HepG2 (cell line): ENCODE measurements around the gene CYP2A6. TPM values are rescaled to one million over a fixed set of nuclear protein-coding genes. Genes with fewer than 3 reads are reported as not detected.

Experiments used
- ARNT2 ChIP-seq: sonication (generic); formaldehyde crosslinking; IDR thresholded peaks from 2 replicates; pipeline ENCODE4 v1.8.0; 2022; ENCODE audit warnings: mild to moderate bottlenecking, low read depth, missing genetic modification reagents, moderate library complexity
- HMG20B ChIP-seq: conservative IDR thresholded peaks from 2 replicates; pipeline ENCODE4 v1.6.1; 2016; ENCODE audit warnings: missing genetic modification reagents, missing compliant biosample characterization
- MEIS1 ChIP-seq: sonication (generic); formaldehyde crosslinking; IDR thresholded peaks from 2 replicates; pipeline ENCODE4 v1.9.0; 2021; ENCODE audit warnings: mild to moderate bottlenecking, missing genetic modification reagents, moderate library complexity, borderline replicate concordance
- NFE2L2 ChIP-seq: fragments of 150-350 bp; IDR thresholded peaks from 2 replicates; pipeline ENCODE4 v1.6.1; 2014; ENCODE audit warnings: low read length
- SYNCRIP ChIP-seq: fragments of 200-400 bp; formaldehyde crosslinking; IDR thresholded peaks from 2 replicates; pipeline ENCODE4 v1.6.1; 2018; ENCODE audit warnings: mild to moderate bottlenecking, low read depth, low read length; ENCODE audit not compliant: insufficient read depth
- TRIM24 ChIP-seq: sonication (generic); formaldehyde crosslinking; IDR thresholded peaks from 2 replicates; pipeline ENCODE4 v1.8.0; 2022; ENCODE audit warnings: mild to moderate bottlenecking, missing genetic modification reagents
- XBP1 ChIP-seq: sonication (generic); formaldehyde crosslinking; IDR thresholded peaks from 2 replicates; pipeline ENCODE4 v1.5.0; 2020; ENCODE audit warnings: missing genetic modification reagents
- ZBTB1 ChIP-seq: sonication (generic); formaldehyde crosslinking; IDR thresholded peaks from 2 replicates; pipeline ENCODE4 v1.4.0; 2020; ENCODE audit warnings: missing genetic modification reagents, borderline replicate concordance
- ZNF160 ChIP-seq: sonication (generic); formaldehyde crosslinking; IDR thresholded peaks from 2 replicates; pipeline ENCODE4 v1.8.0; 2022; ENCODE audit warnings: mild to moderate bottlenecking, inconsistent platforms, missing genetic modification reagents
- ZNF569 ChIP-seq: sonication (generic); formaldehyde crosslinking; IDR thresholded peaks from 2 replicates; pipeline ENCODE4 v1.5.0; 2020; ENCODE audit warnings: mild to moderate bottlenecking, missing genetic modification reagents, moderate library complexity, borderline replicate concordance
- ZSCAN31 ChIP-seq: sonication (generic); formaldehyde crosslinking; IDR thresholded peaks from 2 replicates; pipeline ENCODE4 v1.5.0; 2020; ENCODE audit warnings: low read depth, mild to moderate bottlenecking, missing genetic modification reagents
- polyA plus RNA-seq, 8 experiments: library from polyadenylated mRNA; depleted of rRNA in 3 of 8; stranded (reverse) in 7 of 8; unstranded in 1 of 8; fragments of >200 nt; fragmentation: Illumina TruSeq in 4 of 8; extraction: Trizol in 4 of 8; gene quantifications; 2 replicates each; pipeline versions ENCODE4 v1.2.1 to v1.2.3, GENCODE V29; 2011 to 2016; ENCODE audit warnings: low read depth in 4 of 8, missing spikeins in 1 of 8, mixed read lengths in 1 of 8; ENCODE audit not compliant: insufficient read depth in 1 of 8
- total RNA-seq, 5 experiments: library from RNA; depleted of rRNA; stranded (reverse); fragments of >200 nt; fragmentation: Illumina TruSeq; extraction: Trizol; gene quantifications; 2 replicates each; pipeline ENCODE4 v1.2.3, GENCODE V29; 2016; ENCODE audit warnings: low read depth in 1 of 5
- TF ChIP-seq, protein P1 (sequence below): sonication (generic); formaldehyde crosslinking; IDR thresholded peaks from 2 replicates; pipeline ENCODE4 v1.5.0; 2020; ENCODE audit warnings: mild to moderate bottlenecking, missing genetic modification reagents
- TF ChIP-seq, protein P2 (sequence below): IDR thresholded peaks from 2 replicates; pipeline ENCODE4 v1.6.1; 2012; ENCODE audit warnings: low read length, improper control_type of control experiment
- TF ChIP-seq, protein P3 (sequence below): fragments of 450-650 bp; IDR thresholded peaks from 2 replicates; pipeline ENCODE4 v1.6.1; 2016
- TF ChIP-seq, protein P4 (sequence below): sonication (generic); formaldehyde crosslinking; IDR thresholded peaks from 2 replicates; pipeline ENCODE4 v1.8.0; 2022; ENCODE audit warnings: mild to moderate bottlenecking, missing genetic modification reagents, moderate library complexity

The CYP2A6 gene
- total and polyA plus RNA-seq, 2 of the 13 experiments (the other 11 are each of a cell fraction or from before 2014, with no cell fraction given), result not detected

DNA sequence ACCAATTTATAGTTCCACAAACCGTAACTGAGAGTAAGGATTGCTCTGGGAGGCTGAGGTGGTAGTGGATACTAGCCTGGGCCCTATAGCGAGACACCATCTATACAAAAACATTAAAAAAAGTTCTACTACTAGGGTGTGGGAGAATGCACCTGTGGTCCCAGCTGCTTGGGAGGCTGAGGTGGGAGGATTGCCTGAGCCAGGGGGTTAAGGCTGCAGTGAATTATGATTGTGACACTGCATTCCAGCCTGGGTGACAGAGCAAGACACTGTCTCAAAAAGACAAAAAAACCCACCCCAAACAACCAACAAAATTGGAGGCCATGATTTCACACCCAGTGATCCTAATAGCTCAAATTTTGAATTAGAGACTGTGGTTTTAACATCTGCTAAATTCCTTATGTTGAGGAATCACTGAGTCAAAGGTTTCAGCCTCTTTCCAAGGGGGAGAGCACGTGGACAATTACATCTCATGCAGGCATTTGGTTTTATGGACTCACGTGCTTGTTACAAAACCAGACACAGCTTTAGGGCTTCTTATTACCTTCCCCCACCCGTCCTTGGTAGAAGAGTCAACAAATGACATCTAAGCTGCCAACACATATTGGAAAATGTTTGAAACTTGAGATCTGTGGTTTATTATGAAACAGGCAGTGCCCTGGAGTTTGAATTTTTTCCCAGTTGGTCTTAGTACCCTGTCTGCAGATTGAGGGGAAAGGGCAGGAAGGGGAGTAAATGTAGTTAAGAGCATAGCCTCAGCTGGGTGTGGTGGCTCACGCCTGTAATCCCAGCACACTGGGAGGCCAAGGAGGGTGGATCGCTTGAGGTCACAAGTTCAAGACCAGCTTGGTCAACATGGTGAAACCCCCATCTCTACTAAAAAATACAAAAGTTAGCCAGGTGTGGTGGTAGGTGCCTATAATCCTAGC lies 18.5 kb downstream of the CYP2A6 start (continued):
- TF ChIP-seq TRIM24 (CRISPR knock-in tag) (peak; percentile 73), ARNT2 (CRISPR knock-in tag) (peak; percentile 50; the same call in 1 of the 2 replicates), MEIS1 (CRISPR knock-in tag) (peak; percentile 52; the same call in 1 of the 2 replicates), ZBTB1 (no peak), XBP1 (CRISPR knock-in tag) (no peak), ZSCAN31 (0 out of 2 replicates have a peak, but pooled peaks have one; percentile 33), HMG20B (CRISPR knock-in tag) (0 out of 2 replicates have a peak, but pooled peaks have one; percentile 60), ZNF569 (CRISPR knock-in tag) (no peak), ZNF160 (CRISPR knock-in tag) (0 out of 2 replicates have a peak, but pooled peaks have one; percentile 45), NFE2L2 (no peak), SYNCRIP (no peak)
- TF ChIP-seq, protein P1, sequence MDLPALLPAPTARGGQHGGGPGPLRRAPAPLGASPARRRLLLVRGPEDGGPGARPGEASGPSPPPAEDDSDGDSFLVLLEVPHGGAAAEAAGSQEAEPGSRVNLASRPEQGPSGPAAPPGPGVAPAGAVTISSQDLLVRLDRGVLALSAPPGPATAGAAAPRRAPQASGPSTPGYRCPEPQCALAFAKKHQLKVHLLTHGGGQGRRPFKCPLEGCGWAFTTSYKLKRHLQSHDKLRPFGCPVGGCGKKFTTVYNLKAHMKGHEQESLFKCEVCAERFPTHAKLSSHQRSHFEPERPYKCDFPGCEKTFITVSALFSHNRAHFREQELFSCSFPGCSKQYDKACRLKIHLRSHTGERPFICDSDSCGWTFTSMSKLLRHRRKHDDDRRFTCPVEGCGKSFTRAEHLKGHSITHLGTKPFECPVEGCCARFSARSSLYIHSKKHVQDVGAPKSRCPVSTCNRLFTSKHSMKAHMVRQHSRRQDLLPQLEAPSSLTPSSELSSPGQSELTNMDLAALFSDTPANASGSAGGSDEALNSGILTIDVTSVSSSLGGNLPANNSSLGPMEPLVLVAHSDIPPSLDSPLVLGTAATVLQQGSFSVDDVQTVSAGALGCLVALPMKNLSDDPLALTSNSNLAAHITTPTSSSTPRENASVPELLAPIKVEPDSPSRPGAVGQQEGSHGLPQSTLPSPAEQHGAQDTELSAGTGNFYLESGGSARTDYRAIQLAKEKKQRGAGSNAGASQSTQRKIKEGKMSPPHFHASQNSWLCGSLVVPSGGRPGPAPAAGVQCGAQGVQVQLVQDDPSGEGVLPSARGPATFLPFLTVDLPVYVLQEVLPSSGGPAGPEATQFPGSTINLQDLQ (CRISPR knock-in tag), result no peak
- TF ChIP-seq, protein P2, sequence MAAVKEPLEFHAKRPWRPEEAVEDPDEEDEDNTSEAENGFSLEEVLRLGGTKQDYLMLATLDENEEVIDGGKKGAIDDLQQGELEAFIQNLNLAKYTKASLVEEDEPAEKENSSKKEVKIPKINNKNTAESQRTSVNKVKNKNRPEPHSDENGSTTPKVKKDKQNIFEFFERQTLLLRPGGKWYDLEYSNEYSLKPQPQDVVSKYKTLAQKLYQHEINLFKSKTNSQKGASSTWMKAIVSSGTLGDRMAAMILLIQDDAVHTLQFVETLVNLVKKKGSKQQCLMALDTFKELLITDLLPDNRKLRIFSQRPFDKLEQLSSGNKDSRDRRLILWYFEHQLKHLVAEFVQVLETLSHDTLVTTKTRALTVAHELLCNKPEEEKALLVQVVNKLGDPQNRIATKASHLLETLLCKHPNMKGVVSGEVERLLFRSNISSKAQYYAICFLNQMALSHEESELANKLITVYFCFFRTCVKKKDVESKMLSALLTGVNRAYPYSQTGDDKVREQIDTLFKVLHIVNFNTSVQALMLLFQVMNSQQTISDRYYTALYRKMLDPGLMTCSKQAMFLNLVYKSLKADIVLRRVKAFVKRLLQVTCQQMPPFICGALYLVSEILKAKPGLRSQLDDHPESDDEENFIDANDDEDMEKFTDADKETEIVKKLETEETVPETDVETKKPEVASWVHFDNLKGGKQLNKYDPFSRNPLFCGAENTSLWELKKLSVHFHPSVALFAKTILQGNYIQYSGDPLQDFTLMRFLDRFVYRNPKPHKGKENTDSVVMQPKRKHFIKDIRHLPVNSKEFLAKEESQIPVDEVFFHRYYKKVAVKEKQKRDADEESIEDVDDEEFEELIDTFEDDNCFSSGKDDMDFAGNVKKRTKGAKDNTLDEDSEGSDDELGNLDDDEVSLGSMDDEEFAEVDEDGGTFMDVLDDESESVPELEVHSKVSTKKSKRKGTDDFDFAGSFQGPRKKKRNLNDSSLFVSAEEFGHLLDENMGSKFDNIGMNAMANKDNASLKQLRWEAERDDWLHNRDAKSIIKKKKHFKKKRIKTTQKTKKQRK, result no peak
- TF ChIP-seq, protein P3, sequence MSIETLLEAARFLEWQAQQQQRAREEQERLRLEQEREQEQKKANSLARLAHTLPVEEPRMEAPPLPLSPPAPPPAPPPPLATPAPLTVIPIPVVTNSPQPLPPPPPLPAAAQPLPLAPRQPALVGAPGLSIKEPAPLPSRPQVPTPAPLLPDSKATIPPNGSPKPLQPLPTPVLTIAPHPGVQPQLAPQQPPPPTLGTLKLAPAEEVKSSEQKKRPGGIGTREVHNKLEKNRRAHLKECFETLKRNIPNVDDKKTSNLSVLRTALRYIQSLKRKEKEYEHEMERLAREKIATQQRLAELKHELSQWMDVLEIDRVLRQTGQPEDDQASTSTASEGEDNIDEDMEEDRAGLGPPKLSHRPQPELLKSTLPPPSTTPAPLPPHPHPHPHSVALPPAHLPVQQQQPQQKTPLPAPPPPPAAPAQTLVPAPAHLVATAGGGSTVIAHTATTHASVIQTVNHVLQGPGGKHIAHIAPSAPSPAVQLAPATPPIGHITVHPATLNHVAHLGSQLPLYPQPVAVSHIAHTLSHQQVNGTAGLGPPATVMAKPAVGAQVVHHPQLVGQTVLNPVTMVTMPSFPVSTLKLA, result peak; percentile 80
- TF ChIP-seq, protein P4, sequence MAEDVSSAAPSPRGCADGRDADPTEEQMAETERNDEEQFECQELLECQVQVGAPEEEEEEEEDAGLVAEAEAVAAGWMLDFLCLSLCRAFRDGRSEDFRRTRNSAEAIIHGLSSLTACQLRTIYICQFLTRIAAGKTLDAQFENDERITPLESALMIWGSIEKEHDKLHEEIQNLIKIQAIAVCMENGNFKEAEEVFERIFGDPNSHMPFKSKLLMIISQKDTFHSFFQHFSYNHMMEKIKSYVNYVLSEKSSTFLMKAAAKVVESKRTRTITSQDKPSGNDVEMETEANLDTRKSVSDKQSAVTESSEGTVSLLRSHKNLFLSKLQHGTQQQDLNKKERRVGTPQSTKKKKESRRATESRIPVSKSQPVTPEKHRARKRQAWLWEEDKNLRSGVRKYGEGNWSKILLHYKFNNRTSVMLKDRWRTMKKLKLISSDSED, result no peak
